T-helper 1 cell treated with Interleukin-12 subunit alpha and Interleukin-12 subunit beta and Interleukin-4 antibody, amounts not matched to agents 30 μg/mL and 1 μg/mL, for 36 hours (primary cell): ENCODE data around the gene CDON.

Experiments
- H3K27ac Mint-ChIP-seq: one replicate; pipeline ENCODE4 v1.8.0; 2021; ENCODE audit warnings: mild to moderate bottlenecking, mixed read lengths
- H3K27me3 Mint-ChIP-seq: one replicate; pipeline ENCODE4 v1.8.0; 2021; ENCODE audit warnings: low read depth, mixed read lengths
- H3K36me3 Mint-ChIP-seq: one replicate; pipeline ENCODE4 v1.8.0; 2021; ENCODE audit warnings: low read depth, mixed read lengths
- H3K4me1 Mint-ChIP-seq: one replicate; pipeline ENCODE4 v1.8.0; 2021; ENCODE audit warnings: low read depth, mixed read lengths
- H3K4me3 Mint-ChIP-seq: one replicate; pipeline ENCODE4 v1.8.0; 2021; ENCODE audit warnings: mild to moderate bottlenecking, moderate library complexity, mixed read lengths
- H3K9me3 Mint-ChIP-seq: one replicate; pipeline ENCODE4 v1.8.0; 2021; ENCODE audit warnings: mixed read lengths

The CDON gene

DNA sequence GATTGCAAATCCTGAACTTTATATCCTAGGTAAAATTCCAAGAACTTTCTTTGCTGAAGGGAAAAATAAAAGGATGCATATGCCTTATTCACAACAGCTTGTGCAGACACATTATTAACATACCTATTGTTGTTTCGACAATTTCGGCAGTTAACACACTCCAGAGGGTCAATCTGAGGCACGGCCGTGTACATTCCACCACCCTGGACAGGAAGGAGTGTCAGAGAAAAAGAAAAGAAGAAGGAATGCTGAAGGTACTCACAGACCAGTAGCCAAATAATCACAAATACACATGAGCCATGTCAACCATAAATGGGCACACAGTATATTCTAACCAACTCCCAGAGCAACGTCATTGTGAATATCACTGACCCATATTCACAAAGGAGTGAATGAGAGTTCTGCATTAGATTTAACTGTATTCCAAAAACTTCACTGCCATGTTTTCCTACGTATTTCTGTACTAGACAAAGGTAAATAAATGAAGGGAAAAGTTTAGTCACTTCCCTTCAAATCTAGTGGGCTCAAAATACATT lies 84.4 kb downstream of the CDON start:
- no peaks in the 10 kb centered on the region for H3K4me1 Mint-ChIP-seq
- no peak overlapping the region for H3K4me3 Mint-ChIP-seq
- H3K27me3 Mint-ChIP-seq, result no peaks in the 10 kb centered on the region
- H3K27ac Mint-ChIP-seq, result no peak overlapping the region
- no peaks in the 10 kb centered on the region for H3K9me3 Mint-ChIP-seq
- no peaks in the 10 kb centered on the region for H3K36me3 Mint-ChIP-seq

DNA sequence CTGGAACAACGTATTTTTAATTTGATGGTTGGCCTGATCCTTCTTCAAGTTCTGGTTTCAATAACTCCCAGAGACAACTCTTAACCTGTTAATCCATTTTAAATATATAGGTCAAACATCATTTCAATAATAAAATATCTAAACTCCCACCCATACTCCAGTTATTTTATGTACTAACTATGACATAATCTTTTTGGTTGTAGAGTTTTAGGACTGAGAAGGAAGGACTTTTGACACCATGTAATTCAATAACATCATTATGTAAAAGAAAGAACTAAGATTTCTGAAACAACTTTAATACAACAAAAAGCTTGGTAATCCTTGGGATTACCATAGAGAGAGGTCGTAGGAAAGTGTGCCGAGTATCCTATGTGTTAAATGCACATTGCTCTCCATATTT lies 85.3 kb downstream of the CDON start:
- Mint-ChIP-seq H3K4me1 (no peaks in the 10 kb centered on the region), H3K9me3 (no peaks in the 10 kb centered on the region), H3K36me3 (no peaks in the 10 kb centered on the region)

DNA sequence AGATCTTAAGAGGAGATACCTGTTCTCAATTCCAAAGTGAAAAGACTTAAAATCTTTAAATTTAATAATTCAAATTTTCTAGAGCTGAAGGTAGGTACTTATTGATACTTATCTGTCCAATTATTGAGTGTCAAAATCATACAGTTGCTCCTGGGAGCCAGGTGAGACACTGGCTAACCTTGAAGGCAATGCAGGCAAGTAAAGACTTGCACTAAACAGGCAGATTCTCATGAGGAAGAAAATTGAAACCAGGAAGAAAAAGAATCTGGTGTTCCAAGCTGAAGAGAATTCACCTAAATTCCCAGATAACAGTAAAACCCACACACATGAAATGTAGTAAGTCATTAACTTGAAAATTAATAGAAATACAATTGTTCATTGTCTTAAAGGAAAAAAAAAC lies 86.5 kb downstream of the CDON start:
- Mint-ChIP-seq H3K27me3 (no peaks in the 10 kb centered on the region), H3K9me3 (no peaks in the 10 kb centered on the region), H3K4me3 (no peak overlapping the region), H3K36me3 (no peaks in the 10 kb centered on the region), H3K27ac (no peak overlapping the region), H3K4me1 (no peaks in the 10 kb centered on the region)

More for the DNA sequence above, 85.3 kb downstream of the CDON start:
- H3K27me3 Mint-ChIP-seq, result no peaks in the 10 kb centered on the region
- H3K4me3 Mint-ChIP-seq, result no peak overlapping the region
- H3K27ac Mint-ChIP-seq, result no peak overlapping the region

DNA sequence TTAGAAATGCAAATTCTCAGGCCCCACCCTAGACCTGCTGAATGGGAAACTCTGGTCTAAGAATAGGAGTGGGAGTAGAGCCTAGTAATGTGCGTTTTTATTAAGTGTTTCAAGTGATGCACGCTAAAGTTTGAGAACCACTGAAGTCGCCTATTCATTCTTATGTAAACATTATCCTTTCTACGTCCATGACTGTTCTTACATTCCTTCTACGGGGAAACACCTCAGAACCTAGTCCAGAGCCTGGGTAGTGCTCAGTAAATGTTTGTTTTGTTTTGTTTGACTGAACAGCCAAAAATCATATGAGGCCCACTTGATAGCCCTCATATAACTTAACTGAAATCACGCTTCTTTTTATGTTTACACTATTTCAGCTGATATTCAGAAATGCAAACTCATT lies 87.0 kb downstream of the CDON start:
- H3K9me3 Mint-ChIP-seq, result no peaks in the 10 kb centered on the region
- no peaks in the 10 kb centered on the region for H3K36me3 Mint-ChIP-seq
- no peaks in the 10 kb centered on the region for H3K27me3 Mint-ChIP-seq
- H3K27ac Mint-ChIP-seq, result no peak overlapping the region
- no peak overlapping the region for H3K4me3 Mint-ChIP-seq
- no peaks in the 10 kb centered on the region for H3K4me1 Mint-ChIP-seq

DNA sequence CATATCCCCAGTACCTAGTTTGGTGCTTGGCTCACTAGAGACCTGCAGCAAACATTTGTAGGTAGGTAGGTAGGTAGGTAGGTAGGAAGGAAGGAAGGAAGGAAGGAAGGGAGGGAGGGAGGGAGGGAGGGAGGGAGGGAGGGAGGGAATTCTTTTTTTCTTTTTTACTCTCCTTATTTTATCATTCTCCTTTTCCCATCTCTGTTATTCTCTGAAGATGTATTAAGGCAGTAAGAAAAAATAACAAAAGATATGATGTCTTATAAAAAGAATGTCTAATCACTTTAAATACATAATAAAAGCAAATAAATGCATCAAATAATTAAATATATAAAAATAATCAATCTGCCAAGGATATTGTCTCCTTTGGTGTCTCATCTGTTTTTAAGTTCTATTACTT lies 88.4 kb downstream of the CDON start:
- Mint-ChIP-seq H3K27me3 (no peaks in the 10 kb centered on the region), H3K36me3 (no peaks in the 10 kb centered on the region)

DNA sequence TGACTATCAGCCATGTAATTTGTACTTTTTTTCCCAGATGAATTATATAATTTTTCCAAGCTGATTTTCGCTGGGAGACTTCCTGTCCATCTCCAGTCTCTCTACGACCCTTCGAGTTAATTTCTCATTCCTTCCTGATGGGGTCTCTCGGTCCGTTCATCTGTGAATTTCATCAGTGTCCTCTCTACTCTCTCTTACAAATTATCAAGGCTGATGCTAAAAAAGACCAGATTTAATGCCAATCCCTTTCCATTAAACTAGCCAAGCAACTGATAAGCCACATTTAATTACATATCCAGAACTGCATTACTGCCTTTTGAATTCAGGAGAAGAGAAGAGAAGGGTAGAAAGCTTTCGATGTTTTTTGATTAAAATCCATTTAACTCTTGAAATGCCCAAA lies 91.0 kb downstream of the CDON start:
- Mint-ChIP-seq H3K4me3 (no peak overlapping the region), H3K27me3 (peaks cover 4% of the 10 kb centered on the region), H3K36me3 (no peaks in the 10 kb centered on the region), H3K9me3 (no peaks in the 10 kb centered on the region), H3K4me1 (no peaks in the 10 kb centered on the region), H3K27ac (no peak overlapping the region)

More for the DNA sequence above, 88.4 kb downstream of the CDON start:
- H3K4me3 Mint-ChIP-seq, result no peak overlapping the region
- H3K4me1 Mint-ChIP-seq, result no peaks in the 10 kb centered on the region
- H3K9me3 Mint-ChIP-seq, result no peaks in the 10 kb centered on the region
- H3K27ac Mint-ChIP-seq, result no peak overlapping the region

DNA sequence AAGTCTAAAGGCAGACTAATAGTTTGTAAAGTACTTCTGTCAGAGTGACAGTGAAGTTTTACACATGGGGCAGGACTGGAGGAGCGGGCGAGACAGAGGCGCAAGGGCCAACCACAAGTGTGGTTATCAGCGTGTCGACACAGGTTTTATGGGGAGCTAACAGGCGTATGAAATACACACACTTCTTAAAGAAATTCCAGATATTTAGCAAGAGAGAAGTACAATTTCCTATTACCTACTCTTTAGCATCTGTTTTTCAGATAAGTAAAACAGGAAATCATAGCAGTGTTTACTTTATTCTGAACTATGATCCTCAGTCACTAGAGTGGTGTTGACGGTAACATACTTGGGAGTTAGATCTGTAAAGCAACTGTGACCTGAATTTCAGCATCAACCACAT lies 94.3 kb downstream of the CDON start:
- no peaks in the 10 kb centered on the region for H3K36me3 Mint-ChIP-seq
- H3K27ac Mint-ChIP-seq, result no peak overlapping the region
- H3K4me3 Mint-ChIP-seq, result no peak overlapping the region
- H3K4me1 Mint-ChIP-seq, result no peaks in the 10 kb centered on the region
- H3K9me3 Mint-ChIP-seq, result no peaks in the 10 kb centered on the region
- H3K27me3 Mint-ChIP-seq, result peaks cover 4% of the 10 kb centered on the region

DNA sequence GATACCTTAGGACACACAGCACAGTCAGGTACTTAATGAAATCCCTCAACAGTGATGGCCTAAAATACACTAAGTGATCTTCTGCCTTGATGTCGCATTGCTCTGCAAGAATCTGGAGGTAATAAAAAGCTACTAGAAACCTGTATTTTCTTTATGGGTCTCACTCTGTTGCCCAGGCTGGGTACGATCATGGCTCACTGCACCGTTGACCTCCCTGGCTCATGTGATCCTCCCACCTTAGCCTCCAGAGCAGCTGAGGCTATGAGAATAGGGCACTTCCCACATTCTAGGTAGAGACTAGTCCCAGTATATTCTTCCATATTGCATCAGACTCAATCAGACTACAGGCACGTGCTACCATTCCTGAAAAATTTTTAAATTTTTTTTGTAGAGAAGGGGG lies 95.2 kb downstream of the CDON start:
- H3K27me3 Mint-ChIP-seq, result peaks cover 4% of the 10 kb centered on the region
- H3K27ac Mint-ChIP-seq, result no peak overlapping the region
- no peaks in the 10 kb centered on the region for H3K4me1 Mint-ChIP-seq
- no peaks in the 10 kb centered on the region for H3K9me3 Mint-ChIP-seq
- H3K36me3 Mint-ChIP-seq, result no peaks in the 10 kb centered on the region
- no peak overlapping the region for H3K4me3 Mint-ChIP-seq

DNA sequence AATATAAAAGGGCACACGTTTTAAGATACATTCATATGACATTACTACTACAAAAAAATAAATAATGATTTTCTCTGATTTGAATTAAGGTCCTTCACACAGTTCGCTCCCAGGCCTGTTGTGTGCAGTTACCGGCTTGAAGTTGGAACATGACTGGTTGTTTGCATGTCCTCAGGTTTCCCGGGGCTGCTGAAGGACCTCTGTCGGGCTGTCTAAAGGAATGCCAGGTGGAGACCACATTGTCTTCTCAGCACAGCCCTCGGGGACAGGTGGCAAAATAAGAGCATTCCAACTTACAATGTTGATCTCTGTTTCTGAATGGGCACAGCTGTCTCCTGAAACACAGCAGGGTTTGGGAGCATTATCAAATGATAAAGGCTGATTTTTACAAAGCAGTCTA lies 101.9 kb downstream of the CDON start:
- H3K4me3 Mint-ChIP-seq, result no peak overlapping the region
- H3K36me3 Mint-ChIP-seq, result no peaks in the 10 kb centered on the region

DNA sequence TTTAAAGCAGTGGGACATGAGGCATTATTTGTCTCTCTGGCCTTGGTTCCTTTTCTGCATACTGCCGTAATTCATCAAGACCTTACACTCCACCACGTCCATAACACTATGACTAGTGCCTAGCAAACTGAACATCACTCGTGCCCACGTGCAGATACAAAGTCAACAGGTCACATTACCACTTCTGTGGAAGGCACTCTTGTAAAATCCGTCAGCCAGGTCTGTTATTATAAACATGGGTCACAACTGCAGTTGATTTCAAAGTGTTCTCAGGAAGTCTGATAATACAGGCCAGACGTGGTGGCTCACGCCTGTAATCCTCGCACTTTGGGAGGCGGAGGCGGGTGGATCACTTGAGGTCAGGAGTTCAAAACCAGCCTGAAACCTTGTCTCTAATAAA lies 102.7 kb downstream of the CDON start:
- Mint-ChIP-seq H3K9me3 (no peaks in the 10 kb centered on the region), H3K27me3 (no peaks in the 10 kb centered on the region), H3K27ac (no peak overlapping the region), H3K4me1 (peaks cover 5% of the 10 kb centered on the region), H3K36me3 (no peaks in the 10 kb centered on the region), H3K4me3 (no peak overlapping the region)

More for the DNA sequence above, 101.9 kb downstream of the CDON start:
- Mint-ChIP-seq H3K27me3 (no peaks in the 10 kb centered on the region), H3K27ac (no peak overlapping the region), H3K9me3 (no peaks in the 10 kb centered on the region), H3K4me1 (peaks cover 5% of the 10 kb centered on the region)

DNA sequence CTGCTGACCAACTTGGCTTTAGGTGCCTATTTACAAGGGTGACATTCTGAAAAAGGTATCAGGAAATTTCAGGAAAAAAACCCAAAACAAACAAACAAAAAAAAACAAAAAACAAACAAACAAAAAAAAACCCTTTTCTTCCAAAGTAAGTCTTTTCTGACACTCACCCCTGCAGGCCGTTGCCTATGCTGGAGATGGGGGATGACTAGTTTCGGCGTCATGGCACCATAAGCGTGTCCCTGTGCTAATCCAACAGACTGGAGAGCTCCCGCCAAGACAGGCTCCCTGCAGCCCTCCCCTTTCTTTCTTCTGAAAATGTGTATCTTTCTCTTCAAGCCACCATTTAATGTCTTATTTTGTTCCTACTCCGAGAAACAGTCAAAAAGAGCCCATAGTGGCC lies 103.2 kb downstream of the CDON start:
- H3K36me3 Mint-ChIP-seq, result no peaks in the 10 kb centered on the region
- peaks cover 5% of the 10 kb centered on the region for H3K4me1 Mint-ChIP-seq
- no peaks in the 10 kb centered on the region for H3K27me3 Mint-ChIP-seq
- no peak overlapping the region for H3K4me3 Mint-ChIP-seq
- H3K9me3 Mint-ChIP-seq, result no peaks in the 10 kb centered on the region
- H3K27ac Mint-ChIP-seq, result no peak overlapping the region

DNA sequence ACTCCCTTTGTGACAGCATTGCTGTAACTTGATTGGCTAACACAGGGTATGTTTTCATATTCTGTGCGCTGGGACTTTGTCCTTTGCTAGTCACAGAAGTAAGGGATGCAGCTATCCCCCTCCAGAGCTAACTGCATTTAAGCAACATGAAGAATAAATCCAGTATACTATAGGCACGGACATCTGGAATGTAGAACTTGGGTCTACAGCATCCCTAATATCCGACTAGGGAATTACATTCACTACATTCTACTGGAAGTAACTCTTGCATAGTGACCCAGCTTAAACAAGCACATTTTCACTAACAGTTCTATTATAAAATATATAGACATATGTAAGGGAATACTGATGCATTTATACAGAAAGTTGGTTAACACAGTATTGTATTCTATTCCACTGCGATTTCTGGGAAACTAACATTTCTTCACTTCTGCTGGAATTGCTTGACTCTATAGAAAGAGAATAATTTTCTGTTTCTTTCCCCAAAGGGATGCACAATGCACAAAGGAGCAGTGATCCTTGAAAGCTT lies 103.7 kb downstream of the CDON start:
- no peak overlapping the region for H3K27ac Mint-ChIP-seq
- peaks cover 5% of the 10 kb centered on the region for H3K4me1 Mint-ChIP-seq
- no peaks in the 10 kb centered on the region for H3K9me3 Mint-ChIP-seq
- no peak overlapping the region for H3K4me3 Mint-ChIP-seq
- H3K36me3 Mint-ChIP-seq, result no peaks in the 10 kb centered on the region
- no peaks in the 10 kb centered on the region for H3K27me3 Mint-ChIP-seq

DNA sequence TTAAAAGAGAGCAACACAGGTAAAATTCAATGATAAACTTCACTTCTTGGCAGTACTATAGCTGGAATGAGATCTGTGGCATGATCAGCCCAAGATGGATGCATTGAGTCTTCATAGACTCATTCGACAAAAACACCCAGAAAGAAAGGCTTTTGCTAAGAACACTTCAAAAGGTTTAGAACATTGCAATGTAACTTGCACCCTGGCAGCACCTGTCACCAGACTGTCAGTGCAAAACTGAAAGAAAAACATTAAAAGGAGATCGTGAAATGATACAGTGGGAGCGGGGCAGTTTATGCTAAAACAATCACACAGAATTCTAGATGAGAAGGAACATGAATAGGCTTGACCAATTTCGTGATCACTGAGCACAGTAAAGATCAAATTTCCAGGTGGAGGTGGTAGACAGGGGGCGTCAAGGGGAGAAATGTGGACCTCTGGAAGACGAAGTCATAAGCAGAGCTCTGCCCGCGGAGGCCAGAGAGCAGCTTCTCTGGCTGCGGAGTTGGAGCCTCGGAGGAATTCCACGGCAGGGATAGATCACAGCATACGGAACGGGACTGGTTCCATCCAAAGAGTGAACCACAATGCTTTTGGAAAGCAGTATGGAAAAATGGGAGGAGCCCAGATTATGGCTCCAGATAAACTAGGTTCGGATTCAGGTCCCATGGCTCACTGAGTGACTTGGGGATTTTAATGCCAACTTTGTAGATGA lies 104.9 kb downstream of the CDON start:
- Mint-ChIP-seq H3K4me3 (peak overlapping the region; percentile 36), H3K4me1 (peaks cover 5% of the 10 kb centered on the region), H3K36me3 (no peaks in the 10 kb centered on the region), H3K9me3 (no peaks in the 10 kb centered on the region), H3K27ac (no peak overlapping the region), H3K27me3 (no peaks in the 10 kb centered on the region)

DNA sequence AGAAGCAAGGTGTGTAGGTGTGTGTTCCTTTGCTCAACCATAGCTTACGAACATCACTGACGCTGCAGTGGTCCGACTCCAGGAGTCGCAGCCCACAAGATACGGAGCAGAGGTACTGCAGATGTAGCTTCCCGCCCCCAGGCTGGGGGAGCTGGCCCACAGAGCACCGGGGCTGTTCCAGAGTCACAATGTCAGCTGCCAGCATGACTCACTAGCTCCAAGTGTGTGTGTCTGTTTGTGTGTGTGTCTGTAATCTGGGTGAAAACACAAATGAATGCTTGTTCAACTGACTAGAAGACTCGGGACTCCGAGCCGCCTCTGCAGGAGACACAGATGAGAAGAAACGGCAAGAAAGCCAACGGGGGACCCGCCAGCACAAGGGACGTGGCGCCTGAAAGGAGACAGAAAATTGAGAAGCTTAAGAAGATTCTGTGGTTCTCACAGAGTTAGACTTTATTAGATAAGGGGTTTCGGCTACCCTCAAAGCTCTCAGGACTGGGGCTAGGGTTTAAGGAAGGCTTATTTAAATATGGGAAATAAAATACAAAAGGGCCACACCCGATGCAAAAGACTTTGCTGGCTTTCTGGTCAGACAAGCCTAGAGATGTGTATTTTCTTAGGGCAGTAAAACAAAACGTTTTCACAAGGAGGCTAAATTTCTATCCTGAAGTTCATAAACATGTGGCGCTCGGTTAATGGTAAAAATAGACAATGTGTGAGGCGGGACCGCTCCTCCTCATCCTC lies 106.1 kb downstream of the CDON start:
- no peaks in the 10 kb centered on the region for H3K27me3 Mint-ChIP-seq
- H3K4me3 Mint-ChIP-seq, result no peak overlapping the region
- no peaks in the 10 kb centered on the region for H3K9me3 Mint-ChIP-seq
- H3K27ac Mint-ChIP-seq, result no peak overlapping the region
- H3K36me3 Mint-ChIP-seq, result no peaks in the 10 kb centered on the region
- peaks cover 5% of the 10 kb centered on the region for H3K4me1 Mint-ChIP-seq

DNA sequence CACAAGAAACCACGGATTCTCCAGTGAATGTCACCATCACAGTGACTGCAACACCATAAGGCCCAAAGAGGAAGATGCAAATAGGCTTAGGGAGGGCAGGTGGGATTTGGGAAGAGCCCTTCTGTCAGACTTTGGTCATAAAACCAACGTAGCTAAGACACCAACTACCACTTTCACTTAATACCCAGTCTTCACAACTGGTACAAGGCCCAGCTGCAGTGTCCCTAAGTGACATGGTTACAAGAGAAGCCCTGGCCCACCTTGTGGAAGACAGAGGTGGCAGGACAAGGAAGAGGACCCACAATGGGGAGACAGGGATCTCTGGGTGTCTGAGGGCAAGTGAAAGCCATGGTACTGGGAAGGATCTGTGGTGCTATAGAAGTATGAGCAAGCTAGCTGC lies 106.8 kb downstream of the CDON start:
- Mint-ChIP-seq H3K27me3 (no peaks in the 10 kb centered on the region), H3K27ac (no peak overlapping the region), H3K4me3 (no peak overlapping the region), H3K4me1 (peaks cover 5% of the 10 kb centered on the region), H3K9me3 (no peaks in the 10 kb centered on the region), H3K36me3 (no peaks in the 10 kb centered on the region)
